KMS-11 (cell line): ENCODE results near the gene SMIM15.

Experiments used
- H2AFZ ChIP-seq: fragments of 200-600 bp; sonication (generic); 2 replicates; pipeline ENCODE4 v1.6.1; 2016; ENCODE audit warnings: antibody characterized with exemption, mixed run types, low read depth
- H3K27ac ChIP-seq: fragments of 200-600 bp; sonication (generic); 2 replicates; pipeline ENCODE4 v1.6.1; 2016; ENCODE audit warnings: mild to moderate bottlenecking, mixed run types
- H3K27me3 ChIP-seq: fragments of 200-600 bp; sonication (generic); 2 replicates; pipeline ENCODE4 v1.6.1; 2017; ENCODE audit warnings: mild to moderate bottlenecking, low read depth, mixed run types, moderate library complexity; ENCODE audit not compliant: insufficient read depth
- H3K36me3 ChIP-seq: fragments of 200-600 bp; sonication (generic); 2 replicates; pipeline ENCODE4 v1.6.1; 2017; ENCODE audit warnings: mild to moderate bottlenecking, mixed run types; ENCODE audit not compliant: insufficient read depth
- H3K4me1 ChIP-seq: fragments of 200-600 bp; sonication (generic); 2 replicates; pipeline ENCODE4 v1.6.1; 2016; ENCODE audit warnings: mild to moderate bottlenecking, low read depth, mixed run types; ENCODE audit not compliant: poor library complexity, severe bottlenecking
- H3K4me2 ChIP-seq: fragments of 200-600 bp; sonication (generic); 2 replicates; pipeline ENCODE4 v1.7.0; 2016; ENCODE audit warnings: mild to moderate bottlenecking, mixed run types
- H3K4me3 ChIP-seq: fragments of 200-600 bp; sonication (generic); IDR thresholded peaks from 2 replicates; pipeline ENCODE4 v1.6.1; 2017; ENCODE audit warnings: low read depth, low read length, mixed read lengths; ENCODE audit not compliant: insufficient read depth
- H3K79me2 ChIP-seq: fragments of 200-600 bp; sonication (generic); 2 replicates; pipeline ENCODE4 v1.6.1; 2016; ENCODE audit warnings: low read depth, mixed run types; ENCODE audit not compliant: insufficient read depth
- H3K9ac ChIP-seq: fragments of 200-600 bp; sonication (generic); 2 replicates; pipeline ENCODE4 v1.6.1; 2016; ENCODE audit warnings: mild to moderate bottlenecking, mixed run types
- H4K20me1 ChIP-seq: fragments of 200-600 bp; sonication (generic); 2 replicates; pipeline ENCODE4 v1.6.1; 2016; ENCODE audit warnings: mild to moderate bottlenecking, mixed run types; ENCODE audit not compliant: insufficient read depth
- TF ChIP-seq, protein P1 (sequence below): fragments of 200-600 bp; sonication (generic); conservative IDR thresholded peaks from 2 replicates; pipeline ENCODE4 v1.6.1; 2017; ENCODE audit warnings: low read depth, mild to moderate bottlenecking, antibody characterized with exemption, low read length, moderate library complexity, mixed read lengths

Gene SMIM15

DNA sequence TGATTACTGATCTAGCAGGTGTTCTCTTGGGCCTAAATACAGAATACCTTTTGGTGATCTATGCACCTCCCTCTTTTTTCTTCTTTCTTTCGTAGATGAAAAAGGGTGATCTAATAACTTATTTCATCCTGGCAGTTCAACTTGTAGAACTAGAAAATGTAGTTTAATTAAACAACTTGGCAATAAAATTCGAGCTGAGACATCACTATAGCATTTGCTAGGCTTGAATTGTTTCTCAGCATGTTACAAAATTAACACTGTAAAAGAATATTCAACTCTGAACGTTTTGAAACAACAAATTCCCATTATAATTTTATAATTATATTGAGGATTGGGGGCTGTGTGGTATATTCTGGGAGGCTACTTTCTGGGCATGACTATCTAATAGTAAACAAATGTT, 19.5 kb downstream of the SMIM15 start:
- no peak overlapping the region for H3K4me3 ChIP-seq
- H3K79me2 ChIP-seq = no peaks in the 10 kb centered on the region
- no peaks in the 10 kb centered on the region for H4K20me1 ChIP-seq
- H2AFZ ChIP-seq = no peak overlapping the region
- H3K9ac ChIP-seq = no peak overlapping the region
- H3K27ac ChIP-seq = no peak overlapping the region
- no peak overlapping the region for H3K4me2 ChIP-seq
- H3K36me3 ChIP-seq = no peaks in the 10 kb centered on the region
- TF ChIP-seq, protein P1, sequence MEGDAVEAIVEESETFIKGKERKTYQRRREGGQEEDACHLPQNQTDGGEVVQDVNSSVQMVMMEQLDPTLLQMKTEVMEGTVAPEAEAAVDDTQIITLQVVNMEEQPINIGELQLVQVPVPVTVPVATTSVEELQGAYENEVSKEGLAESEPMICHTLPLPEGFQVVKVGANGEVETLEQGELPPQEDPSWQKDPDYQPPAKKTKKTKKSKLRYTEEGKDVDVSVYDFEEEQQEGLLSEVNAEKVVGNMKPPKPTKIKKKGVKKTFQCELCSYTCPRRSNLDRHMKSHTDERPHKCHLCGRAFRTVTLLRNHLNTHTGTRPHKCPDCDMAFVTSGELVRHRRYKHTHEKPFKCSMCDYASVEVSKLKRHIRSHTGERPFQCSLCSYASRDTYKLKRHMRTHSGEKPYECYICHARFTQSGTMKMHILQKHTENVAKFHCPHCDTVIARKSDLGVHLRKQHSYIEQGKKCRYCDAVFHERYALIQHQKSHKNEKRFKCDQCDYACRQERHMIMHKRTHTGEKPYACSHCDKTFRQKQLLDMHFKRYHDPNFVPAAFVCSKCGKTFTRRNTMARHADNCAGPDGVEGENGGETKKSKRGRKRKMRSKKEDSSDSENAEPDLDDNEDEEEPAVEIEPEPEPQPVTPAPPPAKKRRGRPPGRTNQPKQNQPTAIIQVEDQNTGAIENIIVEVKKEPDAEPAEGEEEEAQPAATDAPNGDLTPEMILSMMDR = no peak
- H3K4me1 ChIP-seq = no peaks in the 10 kb centered on the region
- no peaks in the 10 kb centered on the region for H3K27me3 ChIP-seq

DNA sequence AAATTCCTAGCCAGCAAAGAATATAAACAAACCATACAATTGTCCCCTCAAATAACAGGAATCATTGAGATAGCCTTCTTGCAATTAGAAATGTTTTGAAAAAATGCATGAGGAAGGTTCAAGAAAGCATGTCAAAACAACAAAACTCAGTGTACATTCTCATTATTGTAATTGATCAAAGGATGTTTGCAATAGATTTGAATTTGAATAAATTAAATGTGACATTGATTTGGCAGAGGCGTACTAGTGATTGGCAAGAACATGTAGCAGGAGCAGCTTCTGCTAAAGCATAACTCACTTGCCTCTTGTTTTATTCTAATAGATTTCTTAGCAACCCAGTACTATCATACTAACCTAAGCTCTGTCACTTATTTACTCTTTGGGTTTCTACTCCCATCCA, 19.9 kb downstream of the SMIM15 start:
- H4K20me1 ChIP-seq = no peaks in the 10 kb centered on the region
- no peaks in the 10 kb centered on the region for H3K79me2 ChIP-seq
- no peak overlapping the region for H3K4me3 ChIP-seq
- no peak overlapping the region for H2AFZ ChIP-seq
- H3K4me2 ChIP-seq = no peak overlapping the region
- H3K27ac ChIP-seq = no peak overlapping the region
- H3K27me3 ChIP-seq = no peaks in the 10 kb centered on the region
- TF ChIP-seq, protein P1 = no peak
- H3K36me3 ChIP-seq = no peaks in the 10 kb centered on the region
- no peak overlapping the region for H3K9ac ChIP-seq
- no peaks in the 10 kb centered on the region for H3K4me1 ChIP-seq

DNA sequence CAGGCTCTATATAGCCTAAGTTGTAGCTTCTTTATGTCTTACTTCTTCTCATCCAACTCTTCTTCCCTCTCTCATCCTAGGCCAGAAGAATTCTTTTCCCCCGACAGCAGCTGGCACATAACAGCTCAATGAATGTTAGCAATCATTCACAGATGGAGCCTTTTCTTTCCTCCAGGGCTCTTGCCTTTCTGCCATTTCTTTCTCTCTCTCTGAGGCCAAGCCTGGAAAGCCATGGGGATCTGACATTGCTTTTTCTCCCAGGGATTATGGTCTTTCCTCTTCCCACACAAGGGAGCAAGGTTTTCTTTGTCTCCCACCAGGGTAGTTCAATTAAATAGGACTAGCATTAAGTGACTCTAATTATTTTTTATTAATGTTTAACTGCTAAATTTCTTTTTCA, 20.5 kb downstream of the SMIM15 start:
- no peaks in the 10 kb centered on the region for H3K36me3 ChIP-seq
- no peak overlapping the region for H3K9ac ChIP-seq
- no peaks in the 10 kb centered on the region for H3K4me1 ChIP-seq
- no peaks in the 10 kb centered on the region for H4K20me1 ChIP-seq
- no peak overlapping the region for H3K4me3 ChIP-seq
- H3K27me3 ChIP-seq = no peaks in the 10 kb centered on the region
- H3K27ac ChIP-seq = no peak overlapping the region
- no peaks in the 10 kb centered on the region for H3K79me2 ChIP-seq
- H2AFZ ChIP-seq = no peak overlapping the region
- TF ChIP-seq, protein P1 = no peak
- no peak overlapping the region for H3K4me2 ChIP-seq

DNA sequence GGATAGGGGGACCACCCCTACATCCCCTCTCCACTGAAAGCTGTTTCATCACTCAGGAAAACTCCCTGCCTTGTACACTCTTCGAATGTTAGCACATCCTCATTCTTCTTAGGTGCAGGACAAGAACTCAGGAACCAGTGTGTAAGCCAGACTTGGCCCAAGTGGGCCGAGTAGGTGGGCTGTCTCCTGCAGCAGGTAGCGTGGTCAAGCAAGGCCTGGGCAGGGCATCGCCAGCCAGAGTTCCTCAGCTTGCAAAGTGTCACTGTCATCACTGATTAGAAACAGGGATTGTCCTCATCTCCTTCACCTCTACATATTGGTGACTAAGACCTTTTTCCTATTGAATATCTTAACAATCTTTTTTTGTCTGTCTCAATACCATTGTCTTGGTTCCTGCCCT, 22.3 kb downstream of the SMIM15 start:
- TF ChIP-seq, protein P1 = no peak
- H3K79me2 ChIP-seq = no peaks in the 10 kb centered on the region
- no peak overlapping the region for H3K9ac ChIP-seq
- no peak overlapping the region for H3K4me2 ChIP-seq
- no peak overlapping the region for H3K27ac ChIP-seq
- H3K36me3 ChIP-seq = no peaks in the 10 kb centered on the region
- no peak overlapping the region for H3K4me3 ChIP-seq
- H2AFZ ChIP-seq = no peak overlapping the region
- no peaks in the 10 kb centered on the region for H4K20me1 ChIP-seq
- no peaks in the 10 kb centered on the region for H3K27me3 ChIP-seq
- H3K4me1 ChIP-seq = no peaks in the 10 kb centered on the region
